COLO668 (cell line): ENCODE results near the gene LNX1.

Source experiments
- DNase-seq: peaks from one replicate; lab custom pipeline; 2025; ENCODE audit not compliant: unreplicated experiment; lab: John Stamatoyannopoulos, UW

LNX1 gene

DNA sequence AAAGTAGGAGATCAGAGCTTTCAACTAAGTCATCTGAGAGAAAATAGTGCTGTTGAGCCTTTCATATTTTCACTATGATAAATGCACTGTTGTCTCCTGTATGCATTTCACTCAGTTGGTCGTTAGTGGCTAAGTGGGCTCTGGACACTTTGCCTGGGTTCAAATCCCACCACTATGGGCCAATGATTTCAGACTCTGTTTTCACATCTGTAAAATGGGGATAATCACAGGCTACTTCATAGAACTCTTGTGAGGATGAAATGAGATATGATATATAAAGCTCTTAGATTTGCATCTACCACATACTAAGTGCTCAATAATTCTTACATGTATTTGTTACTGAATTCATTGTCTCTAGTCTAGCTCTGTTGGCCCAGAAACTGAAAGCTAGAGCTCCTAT, 16.8 kb downstream of the LNX1 start:
- DNase-seq = no peak

DNA sequence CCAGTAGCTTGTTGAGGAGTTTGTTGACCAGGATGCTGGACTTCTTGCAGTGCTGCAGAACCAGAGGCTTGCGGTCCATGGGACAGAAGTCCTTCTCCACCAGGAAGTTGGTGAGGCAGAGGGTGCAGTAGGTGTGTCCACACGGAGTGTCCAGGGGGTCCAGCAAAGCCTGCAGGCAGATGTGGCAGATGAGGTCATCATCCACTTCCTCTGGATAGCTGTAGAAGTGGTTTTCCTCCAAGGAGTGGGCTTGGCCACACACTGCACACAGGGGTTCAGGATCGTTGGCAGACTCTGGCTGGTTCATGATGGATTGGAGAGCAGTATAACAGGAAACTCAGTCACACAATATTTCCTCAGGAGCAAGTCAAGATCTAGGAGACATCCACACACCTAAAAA, 17.6 kb downstream of the LNX1 start:
- no peak for DNase-seq

DNA sequence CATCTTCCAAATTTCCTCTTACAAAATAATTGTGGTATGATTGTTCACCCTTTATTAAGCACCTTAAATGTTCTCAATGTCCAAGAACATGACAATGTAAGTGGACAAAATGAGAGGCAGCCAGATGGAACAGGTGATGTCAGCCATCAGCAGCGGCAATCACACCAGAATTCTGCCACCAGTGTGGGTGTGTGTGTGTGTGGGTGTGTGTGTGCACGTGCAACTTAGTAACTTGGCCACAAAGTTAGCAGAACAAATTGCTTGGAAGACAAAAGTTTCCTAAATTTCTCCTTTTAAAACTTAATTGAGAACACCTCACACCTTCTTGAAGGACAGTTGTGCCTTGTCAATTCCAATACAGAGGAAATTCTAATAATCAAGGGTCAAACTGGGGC, 18.7 kb downstream of the LNX1 start:
- no peak for DNase-seq

DNA sequence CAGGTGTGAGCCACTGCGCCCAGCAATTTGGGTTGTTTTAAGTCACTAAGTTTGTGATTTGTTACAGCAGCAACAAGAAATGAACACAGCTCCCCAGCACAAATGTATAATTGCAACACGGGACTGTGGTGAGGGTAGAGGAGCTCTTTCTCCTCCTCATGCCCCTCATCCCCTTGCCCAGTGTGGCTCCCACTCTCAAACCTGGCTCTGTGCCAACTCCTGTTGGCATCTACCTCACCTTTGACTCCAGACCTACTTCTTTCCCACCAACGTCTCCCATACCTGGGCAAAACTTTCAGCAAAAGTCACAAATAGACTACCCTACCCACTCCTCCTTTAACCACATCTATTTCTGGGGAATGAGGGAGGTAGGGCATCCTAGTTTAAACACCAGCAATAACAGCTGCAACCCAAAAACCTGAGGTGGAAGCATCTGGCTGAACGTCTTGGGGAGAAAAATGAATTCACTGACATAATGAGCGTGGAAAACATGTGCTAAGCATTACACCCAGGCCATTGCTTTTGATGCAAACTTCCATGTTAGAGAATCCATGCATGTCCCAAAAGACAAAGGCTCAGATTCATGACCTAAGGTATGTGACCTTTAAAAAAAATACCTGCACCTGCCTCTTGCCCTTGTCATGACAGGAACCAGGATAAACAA, 19.2 kb downstream of the LNX1 start:
- no peak for DNase-seq

DNA sequence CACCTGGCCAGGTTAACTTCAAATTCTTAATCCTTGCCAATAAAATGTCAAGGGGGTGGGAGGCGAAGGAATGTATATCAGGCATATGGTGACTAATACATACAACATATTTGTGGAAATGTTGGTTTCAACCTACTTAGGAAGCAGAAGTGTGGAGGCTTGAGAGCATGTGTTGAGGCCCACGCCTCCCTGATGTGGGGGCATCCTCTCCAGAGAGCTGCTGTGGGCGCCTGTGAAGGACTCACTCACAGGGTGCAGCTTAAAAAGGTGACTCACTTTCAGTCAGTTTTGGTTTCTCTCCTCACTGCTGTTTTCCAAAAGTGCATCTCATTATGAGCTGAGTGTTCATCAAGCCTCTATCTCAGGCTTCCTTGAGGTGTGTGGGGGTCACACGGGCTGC, 27.5 kb downstream of the LNX1 start:
- no peak for DNase-seq

DNA sequence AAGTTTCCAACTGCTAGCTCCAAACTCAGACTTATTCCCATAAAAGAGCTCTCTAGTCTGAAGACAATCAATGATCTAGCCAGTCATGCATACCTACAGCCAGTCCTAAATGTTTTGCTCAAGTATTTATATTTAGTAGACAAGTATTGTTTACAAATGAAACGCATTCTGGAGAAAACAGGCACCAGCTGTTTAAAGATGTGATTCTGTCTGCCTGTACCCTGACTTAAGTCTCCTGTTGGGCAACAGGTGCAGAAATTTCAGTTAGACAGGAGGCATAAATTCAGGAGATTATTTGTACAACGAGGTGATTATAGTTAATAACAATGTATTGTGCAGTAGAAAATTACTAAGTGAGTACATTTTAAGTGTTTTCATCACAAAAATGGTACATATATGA, 28.9 kb downstream of the LNX1 start:
- no peak for DNase-seq

- no peak for DNase-seq
Measured at GRCh38 chr4:53559021-53559620, 32.2 kb downstream of the LNX1 start.

DNA sequence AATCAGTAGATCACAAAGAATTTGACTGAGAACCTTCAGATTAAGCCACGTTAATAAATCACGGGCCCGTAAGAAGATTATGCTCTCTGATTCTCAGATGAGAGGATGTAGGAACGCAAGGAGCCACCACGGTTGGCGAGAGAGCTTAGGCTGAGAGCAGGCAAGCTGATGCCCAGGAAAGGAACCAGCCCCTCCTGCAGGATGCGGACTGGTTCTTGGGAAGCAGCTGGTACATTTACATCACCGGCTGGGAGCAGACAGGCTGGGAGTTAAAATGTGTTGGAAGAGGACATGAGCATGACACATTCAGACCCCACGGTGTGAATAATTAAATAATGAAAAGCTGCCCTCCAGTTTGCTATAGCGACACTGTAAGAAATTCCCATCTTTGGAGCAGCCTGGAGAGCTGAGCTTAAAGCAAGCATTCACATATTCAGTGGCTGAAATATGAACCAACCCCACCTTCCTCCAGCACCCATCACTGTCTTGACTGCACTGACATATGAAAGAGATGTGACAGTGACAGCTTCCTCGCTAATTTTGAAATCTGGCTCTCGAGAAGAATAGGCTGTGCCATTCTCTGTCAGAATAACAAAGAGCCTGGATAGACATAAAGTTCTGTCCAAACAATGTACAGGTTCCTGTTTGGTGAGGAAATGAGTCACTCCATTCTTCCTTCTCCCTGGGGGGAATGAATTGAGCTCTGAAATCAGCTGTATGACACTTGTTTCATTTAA, 33.1 kb downstream of the LNX1 start:
- peak; percentile 23 for DNase-seq

GRCh38 chr4:53557669-53558064, 33.6 kb downstream of the LNX1 start:
- no peak for DNase-seq

GRCh38 chr4:53556651-53557050, 34.6 kb downstream of the LNX1 start:
- no peak for DNase-seq

- no peak for DNase-seq
Measured at GRCh38 chr4:53553486-53554210, 37.6 kb downstream of the LNX1 start.

GRCh38 chr4:53552711-53553110, 38.6 kb downstream of the LNX1 start:
- DNase-seq = no peak

GRCh38 chr4:53551958-53552357, 39.3 kb downstream of the LNX1 start:
- DNase-seq = no peak

DNA sequence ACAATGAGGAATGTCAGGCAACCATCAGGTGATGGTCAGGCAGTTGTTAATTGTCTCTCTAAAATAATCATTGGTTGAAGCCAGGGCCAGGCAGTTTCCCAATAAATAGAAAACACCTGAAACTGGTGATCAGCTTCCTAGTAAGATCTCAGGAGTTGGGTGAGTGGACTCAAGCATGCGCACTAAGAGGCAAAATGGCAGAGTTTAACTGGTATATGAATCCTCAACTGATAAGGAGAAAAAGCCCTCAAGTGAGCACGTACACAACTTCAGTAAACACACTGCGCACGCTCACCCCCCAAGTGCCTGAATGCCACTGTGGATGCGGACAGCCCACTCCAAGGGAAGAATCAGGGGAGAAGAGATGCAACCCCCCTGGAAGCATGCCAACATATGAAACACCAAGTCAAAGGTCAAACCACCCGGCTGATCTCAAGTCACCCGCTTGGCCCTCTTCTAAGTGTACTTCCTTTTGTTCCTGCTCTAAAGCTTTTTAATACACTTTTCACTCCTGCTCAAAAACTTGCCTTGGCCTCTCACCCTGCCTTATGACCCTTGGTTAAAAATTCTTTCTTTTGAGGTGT, 39.9 kb downstream of the LNX1 start:
- no peak for DNase-seq

- no peak for DNase-seq
Measured at GRCh38 chr4:53548662-53549061, 42.6 kb downstream of the LNX1 start.

- DNase-seq = no peak
Measured at GRCh38 chr4:53547983-53548382, 43.3 kb downstream of the LNX1 start.

GRCh38 chr4:53545942-53546581, 45.2 kb downstream of the LNX1 start:
- DNase-seq = no peak

- DNase-seq = no peak
Measured at GRCh38 chr4:53545273-53545672, 46.0 kb downstream of the LNX1 start.

GRCh38 chr4:53543561-53543960, 47.7 kb downstream of the LNX1 start:
- DNase-seq = no peak

GRCh38 chr4:53541577-53542206, 49.6 kb downstream of the LNX1 start:
- DNase-seq = no peak
